HG03095 (cell line): Measurements from ENCODE around the gene RETREG1.

Experiments used
- ATAC-seq: cut with Tn5 transposase; IDR thresholded peaks from one replicate; pipeline ENCODE4 v1.9.1; 2021; ENCODE audit warnings: moderate library complexity; ENCODE audit not compliant: unreplicated experiment

The RETREG1 gene

GRCh38 chr5:16534280-16534679 lies 82.5 kb downstream of the RETREG1 start:
- no peak for ATAC-seq

DNA sequence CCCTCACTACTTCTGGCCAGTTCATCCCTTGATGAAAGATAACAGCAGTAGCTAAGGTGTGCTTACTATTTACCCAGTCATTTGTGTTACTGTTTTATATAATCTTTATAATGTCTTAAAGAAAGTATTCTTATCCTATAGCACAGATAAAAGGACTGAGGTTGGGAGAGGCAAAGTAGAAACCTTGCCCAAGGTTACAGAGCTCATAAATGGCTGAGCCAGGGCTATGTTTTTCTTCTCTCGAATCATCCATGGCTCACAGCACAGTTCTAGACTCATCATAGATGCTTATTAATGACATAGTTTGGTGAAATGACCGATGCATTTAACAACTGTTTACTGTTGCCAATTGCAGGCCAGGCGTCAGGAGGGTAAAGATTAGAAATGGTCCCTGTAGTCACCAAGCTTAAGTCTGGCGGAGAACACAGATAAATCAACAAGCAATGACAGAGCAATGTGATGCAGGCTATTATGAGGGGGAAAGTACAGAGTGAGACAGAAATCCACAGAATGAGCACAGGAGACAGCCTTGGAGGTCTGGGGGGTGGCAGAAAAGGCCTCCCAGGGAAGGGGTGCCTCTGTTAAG lies 85.6 kb downstream of the RETREG1 start:
- no peak for ATAC-seq

GRCh38 chr5:16529306-16529705 lies 87.5 kb downstream of the RETREG1 start:
- ATAC-seq, result no peak

- ATAC-seq, result no peak
Measured at GRCh38 chr5:16528382-16529110, 88.3 kb downstream of the RETREG1 start.

DNA sequence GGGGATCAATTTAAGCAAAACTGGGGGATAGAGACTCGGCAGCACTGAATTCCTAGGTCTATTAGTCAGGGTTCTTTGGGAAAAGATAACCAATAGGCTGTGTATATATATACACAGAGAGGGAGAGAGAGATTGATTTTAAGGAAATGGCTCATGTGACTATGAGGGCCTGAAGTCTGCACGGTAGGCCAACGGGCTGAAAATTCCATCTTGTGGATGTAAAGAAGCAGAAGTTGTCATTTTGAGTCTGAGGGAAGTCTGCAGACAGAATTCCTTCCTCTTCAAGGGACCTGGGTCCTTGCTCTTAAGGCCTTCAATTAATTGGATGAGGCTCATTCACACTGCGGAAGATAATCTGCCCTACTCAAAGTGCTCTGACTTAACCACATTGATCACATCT lies 91.1 kb downstream of the RETREG1 start:
- no peak for ATAC-seq

GRCh38 chr5:16524286-16524685 lies 92.5 kb downstream of the RETREG1 start:
- no peak for ATAC-seq

GRCh38 chr5:16521521-16522483 lies 95.0 kb downstream of the RETREG1 start:
- ATAC-seq, result no peak

- no peak for ATAC-seq
Measured at GRCh38 chr5:16520841-16521240, 96.0 kb downstream of the RETREG1 start.

- ATAC-seq, result no peak
Measured at GRCh38 chr5:16519435-16519834, 97.4 kb downstream of the RETREG1 start.

DNA sequence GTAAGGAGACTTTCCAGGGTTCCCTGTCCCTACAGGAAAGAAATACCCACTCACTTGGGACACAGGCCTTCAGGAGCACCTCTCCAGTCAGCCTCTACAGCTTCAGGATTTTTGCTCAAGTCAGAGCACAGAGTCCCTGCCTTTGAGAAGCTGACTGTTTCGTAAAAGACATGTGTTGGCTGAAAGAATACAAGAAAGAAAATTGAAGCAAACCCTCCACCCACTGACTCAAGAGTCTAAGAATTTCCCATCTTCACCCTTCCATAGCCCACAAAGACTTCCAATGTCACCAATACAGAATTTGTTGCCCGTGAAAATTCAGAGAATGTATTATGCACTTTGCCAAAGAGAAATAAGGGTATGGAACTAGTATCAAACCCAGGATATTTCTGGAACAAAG lies 98.2 kb downstream of the RETREG1 start:
- ATAC-seq, result no peak

DNA sequence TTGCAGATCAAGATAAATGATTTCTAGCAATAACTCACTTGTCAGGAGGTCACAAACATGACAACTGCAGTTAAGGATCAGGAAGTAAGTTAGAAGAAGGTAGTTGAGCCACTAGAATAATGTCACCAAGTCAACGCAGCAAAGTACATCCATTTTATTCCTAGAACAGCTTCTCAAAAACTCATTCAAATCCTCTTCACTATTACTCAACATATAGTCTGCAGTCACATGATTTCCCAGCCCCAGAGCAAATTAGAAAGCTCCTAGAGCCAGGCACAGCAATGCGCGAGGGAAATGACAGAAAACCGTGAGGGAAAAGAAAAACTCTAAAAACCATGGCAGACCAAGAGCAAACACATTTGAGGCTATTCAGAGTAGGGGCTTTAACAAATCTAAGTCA lies 101.3 kb downstream of the RETREG1 start:
- no peak for ATAC-seq

DNA sequence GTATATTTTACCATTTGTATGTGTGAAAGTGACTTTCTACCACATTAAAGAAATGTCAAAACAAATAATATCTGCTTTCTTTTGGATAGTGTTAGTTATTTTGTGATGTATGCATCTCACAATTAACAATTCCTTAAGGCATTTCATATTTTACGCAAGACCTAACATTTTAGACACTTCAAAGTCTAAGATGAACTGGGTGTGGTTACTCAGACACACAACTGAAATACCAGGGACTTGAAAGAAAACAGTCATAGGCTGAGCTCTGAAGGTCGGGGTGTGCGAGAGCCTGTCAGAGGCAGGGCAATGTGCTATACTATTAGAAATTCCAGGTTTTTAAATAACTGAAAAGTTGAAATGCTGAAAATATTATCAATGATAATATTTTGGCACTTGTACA lies 106.7 kb downstream of the RETREG1 start:
- no peak for ATAC-seq

GRCh38 chr5:16508730-16509531 lies 107.9 kb downstream of the RETREG1 start:
- ATAC-seq, result no peak

DNA sequence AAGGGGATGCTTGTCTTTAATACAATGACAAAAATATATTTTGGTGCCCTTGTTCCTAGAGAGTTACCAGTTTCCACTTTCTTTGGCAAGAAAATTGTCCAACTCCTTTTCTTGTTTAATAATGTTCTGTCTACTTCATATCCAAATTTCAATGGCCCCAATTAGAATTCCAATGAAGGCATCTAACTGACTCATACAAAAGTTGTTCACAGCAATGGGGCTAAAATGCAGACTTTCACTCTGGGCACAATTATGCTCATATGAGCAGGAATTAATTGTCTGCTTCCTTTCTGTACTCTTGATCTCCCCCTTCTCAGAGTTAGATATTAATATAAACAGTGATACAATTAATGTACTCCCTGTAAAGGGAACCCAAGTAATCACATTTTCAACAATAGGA lies 109.1 kb downstream of the RETREG1 start:
- ATAC-seq, result no peak

DNA sequence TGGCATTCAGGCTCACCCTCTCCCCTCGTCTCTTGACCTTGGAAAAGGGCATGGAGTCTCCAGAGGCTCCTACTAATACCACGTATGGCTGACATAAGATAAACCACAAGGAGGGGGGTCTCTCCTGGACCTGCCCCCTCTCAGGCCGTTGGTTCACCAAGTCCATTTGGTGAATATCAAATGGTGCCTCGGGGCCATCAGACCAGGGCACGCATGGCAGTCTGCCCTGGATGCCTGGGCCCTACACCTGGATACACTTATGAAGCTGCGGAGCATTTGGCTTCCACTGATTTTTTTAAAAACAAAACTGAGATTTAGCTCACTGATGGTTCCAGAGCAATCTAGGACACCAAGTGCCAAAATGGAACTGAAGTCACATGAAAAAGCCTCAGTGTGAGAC lies 110.9 kb downstream of the RETREG1 start:
- ATAC-seq, result no peak

DNA sequence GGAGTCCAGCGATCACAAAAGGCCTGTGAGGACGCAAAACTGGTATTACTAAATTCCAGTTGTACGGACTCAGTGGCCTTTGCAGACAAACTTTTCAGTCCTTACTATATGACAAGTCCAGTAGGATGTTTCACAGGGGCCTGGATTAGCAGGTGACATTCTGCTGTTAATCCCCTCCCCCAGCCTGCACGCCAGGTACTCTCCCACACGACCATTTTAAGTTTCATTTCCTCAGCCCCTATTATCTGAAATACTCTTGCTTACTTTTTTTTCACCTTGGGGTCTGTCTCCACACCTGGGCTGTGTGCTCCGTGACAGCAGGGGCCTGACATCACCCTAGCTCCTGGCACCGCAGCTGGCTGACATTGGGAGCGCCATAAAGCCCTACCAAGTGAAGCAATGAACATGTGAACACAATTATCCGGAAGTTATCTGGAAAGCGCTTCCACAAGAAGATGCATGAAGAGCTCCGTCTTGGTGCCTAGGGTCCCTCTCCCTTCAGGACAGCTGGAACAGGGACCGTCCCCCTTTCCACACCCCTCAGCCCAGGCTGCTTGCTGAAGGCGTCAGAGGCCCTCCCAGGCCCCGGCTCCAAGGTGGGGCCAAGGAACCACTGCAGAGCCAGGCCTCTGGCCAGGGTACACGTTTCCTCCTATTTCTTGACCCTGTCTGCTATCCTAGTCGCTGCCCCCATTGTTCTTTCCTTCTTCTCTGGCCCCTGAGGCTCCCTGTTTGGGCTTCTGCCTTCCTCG lies 111.5 kb downstream of the RETREG1 start:
- ATAC-seq, result no peak

GRCh38 chr5:16504571-16504970 lies 112.2 kb downstream of the RETREG1 start:
- no peak for ATAC-seq

GRCh38 chr5:16502866-16503265 lies 113.9 kb downstream of the RETREG1 start:
- ATAC-seq, result no peak

DNA sequence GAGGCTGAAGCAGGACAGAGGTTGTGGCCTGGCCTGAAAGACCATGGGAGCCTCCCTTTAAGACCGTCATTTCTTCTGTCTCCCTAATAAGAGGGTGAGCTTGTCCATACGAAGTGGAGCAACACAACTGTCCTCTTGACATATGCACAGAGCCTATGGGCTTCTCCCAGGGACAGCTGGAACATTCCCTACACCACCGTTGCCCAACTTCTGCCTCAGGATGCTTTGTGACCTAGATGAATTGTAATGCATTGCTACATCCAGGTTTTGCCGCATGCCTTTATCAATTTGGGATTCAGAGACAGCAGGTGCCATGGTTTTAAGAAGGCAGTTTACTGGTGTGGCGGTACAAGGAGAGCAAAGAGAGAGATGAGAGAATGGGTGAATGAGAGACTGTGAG lies 116.8 kb downstream of the RETREG1 start:
- no peak for ATAC-seq

DNA sequence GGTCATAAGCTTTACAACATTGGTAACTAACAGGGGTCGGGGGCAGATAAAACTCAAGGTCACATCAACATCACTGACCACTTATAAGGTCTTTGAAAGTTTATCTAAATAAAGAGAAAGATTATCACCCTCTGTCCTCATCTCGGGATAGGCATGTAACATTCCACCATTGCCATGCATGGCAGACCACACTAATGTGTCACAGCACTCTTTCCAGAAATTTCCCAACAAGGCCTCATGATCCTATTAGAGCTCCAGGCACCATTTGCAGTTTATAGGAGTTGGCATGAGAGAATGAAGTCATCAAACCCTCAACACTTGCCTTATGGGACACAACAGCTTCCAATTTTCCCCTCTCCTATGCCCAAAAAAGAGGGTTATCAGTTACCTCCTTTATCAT lies 119.3 kb downstream of the RETREG1 start:
- ATAC-seq, result no peak
